ENCODE measurements around the gene DNAJC12. TPM values are rescaled to one million over a fixed set of nuclear protein-coding genes. Genes with fewer than 3 reads are reported as not detected.

Gene DNAJC12
- total RNA-seq, 1 donor from 2014 or later: 4.5 TPM

GRCh38 chr10:67827811-67828210 lies 10.2 kb downstream of the DNAJC12 start:
- Mint-ChIP-seq H3K27ac (ENCODE audit: unreplicated experiment) (no peak overlapping the region), H3K27me3 (ENCODE audit: low read depth) (no peaks in the 10 kb centered on the region), H3K4me1 (ENCODE audit: low read depth) (peaks cover 13% of the 10 kb centered on the region), H3K36me3 (ENCODE audit: low read depth) (no peaks in the 10 kb centered on the region), H3K4me3 (ENCODE audit: unreplicated experiment) (no peak overlapping the region), H3K9me3 (ENCODE audit: low read depth) (no peaks in the 10 kb centered on the region)
- no peak for DNase-seq (ENCODE audit: low spot score)
- TF ChIP-seq CTCF (IDR thresholded peaks at IDR 0.05): no peak

GRCh38 chr10:67819768-67820204 lies 18.2 kb downstream of the DNAJC12 start:
- Mint-ChIP-seq H3K4me3 (ENCODE audit: unreplicated experiment) (no peak overlapping the region), H3K36me3 (ENCODE audit: low read depth) (peaks cover 1% of the 10 kb centered on the region), H3K4me1 (ENCODE audit: low read depth) (peaks cover 29% of the 10 kb centered on the region), H3K27me3 (ENCODE audit: low read depth) (no peaks in the 10 kb centered on the region), H3K27ac (ENCODE audit: unreplicated experiment) (peak overlapping the region; percentile 2), H3K9me3 (ENCODE audit: low read depth) (no peaks in the 10 kb centered on the region)
- no peak for DNase-seq (ENCODE audit: low spot score)
- no peak for TF ChIP-seq CTCF (IDR thresholded peaks at IDR 0.05)

- Mint-ChIP-seq H3K4me3 (ENCODE audit: unreplicated experiment) (no peak overlapping the region), H3K9me3 (ENCODE audit: low read depth) (peaks cover 3% of the 10 kb centered on the region), H3K27me3 (ENCODE audit: low read depth) (no peaks in the 10 kb centered on the region), H3K36me3 (ENCODE audit: low read depth) (peaks cover 3% of the 10 kb centered on the region), H3K4me1 (ENCODE audit: low read depth) (peaks cover 26% of the 10 kb centered on the region), H3K27ac (ENCODE audit: unreplicated experiment) (peak overlapping the region; percentile 54)
- DNase-seq (ENCODE audit: low spot score): no peak
- TF ChIP-seq CTCF (IDR thresholded peaks at IDR 0.05): no peak
Observed at GRCh38 chr10:67818323-67818722, 19.7 kb downstream of the DNAJC12 start.

DNA sequence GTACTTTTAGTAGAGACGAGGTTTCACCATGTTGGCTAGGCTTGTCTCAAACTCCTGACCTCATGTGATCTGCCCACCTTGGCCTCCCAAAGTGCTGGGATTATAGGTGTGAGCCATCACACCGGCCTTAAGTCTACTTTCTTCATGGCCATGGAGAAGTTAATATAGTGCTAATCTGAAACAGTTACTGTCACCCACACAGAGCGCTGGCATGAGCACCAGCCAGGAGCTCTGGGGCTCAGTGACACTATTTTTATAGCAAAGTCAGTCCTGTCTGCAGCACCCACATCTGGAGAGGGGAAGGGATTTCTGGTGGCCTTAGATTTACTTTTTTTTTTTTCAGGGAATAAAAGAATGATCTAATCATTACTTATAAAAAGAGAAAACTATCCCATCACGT lies 21.3 kb downstream of the DNAJC12 start:
- no peak for TF ChIP-seq CTCF (IDR thresholded peaks at IDR 0.05)
- H3K4me3 Mint-ChIP-seq (ENCODE audit: unreplicated experiment): no peak overlapping the region
- H3K27ac Mint-ChIP-seq (ENCODE audit: unreplicated experiment): no peak overlapping the region
- peaks cover 5% of the 10 kb centered on the region for H3K36me3 Mint-ChIP-seq (ENCODE audit: low read depth)
- H3K9me3 Mint-ChIP-seq (ENCODE audit: low read depth): peaks cover 3% of the 10 kb centered on the region
- no peaks in the 10 kb centered on the region for H3K27me3 Mint-ChIP-seq (ENCODE audit: low read depth)
- H3K4me1 Mint-ChIP-seq (ENCODE audit: low read depth): peaks cover 13% of the 10 kb centered on the region
- DNase-seq (ENCODE audit: low spot score): no peak

- no peak for TF ChIP-seq CTCF (IDR thresholded peaks at IDR 0.05)
- Mint-ChIP-seq H3K27me3 (ENCODE audit: low read depth) (no peaks in the 10 kb centered on the region), H3K27ac (ENCODE audit: unreplicated experiment) (no peak overlapping the region), H3K36me3 (ENCODE audit: low read depth) (peaks cover 6% of the 10 kb centered on the region), H3K4me3 (ENCODE audit: unreplicated experiment) (no peak overlapping the region), H3K9me3 (ENCODE audit: low read depth) (peaks cover 3% of the 10 kb centered on the region), H3K4me1 (ENCODE audit: low read depth) (peaks cover 12% of the 10 kb centered on the region)
- DNase-seq (ENCODE audit: low spot score): no peak
Observed at GRCh38 chr10:67815571-67816059, 22.4 kb downstream of the DNAJC12 start.
